ENCODE results near the gene DYRK3.

DNA sequence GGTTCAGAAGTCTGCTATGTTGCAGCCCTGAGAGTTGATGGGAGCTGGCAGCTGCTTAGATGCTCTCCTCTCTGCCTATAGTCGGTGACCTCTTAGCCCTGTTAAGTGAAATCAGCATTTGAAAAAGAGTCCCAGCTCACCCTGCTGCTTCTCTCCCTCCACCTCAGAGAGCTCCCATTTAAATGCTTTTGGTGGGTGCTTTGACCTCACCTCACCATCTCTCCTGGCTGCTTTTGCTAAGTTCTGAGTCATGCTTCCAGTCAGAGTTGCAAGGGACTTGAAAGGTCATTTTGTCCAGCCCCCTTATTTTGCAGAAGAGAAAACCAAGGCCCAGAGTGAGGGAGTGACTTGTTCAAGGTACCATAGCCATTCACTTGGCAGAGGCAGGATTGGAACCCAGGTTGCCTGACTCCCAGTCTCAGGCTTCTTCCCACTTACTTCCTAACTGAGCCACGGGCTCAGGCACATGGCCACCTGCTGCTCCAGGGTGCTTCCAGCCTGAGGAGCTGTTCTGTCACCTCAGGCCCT, 52.6 kb downstream of the DYRK3 start:
- TF ChIP-seq CTCF (IDR thresholded peaks at IDR 0.05; ENCODE audit: low read depth, low read length) (no peak), MAX (IDR thresholded peaks at IDR 0.05; ENCODE audit: low read depth, low read length) (no peak), POLR2A (IDR thresholded peaks at IDR 0.05; ENCODE audit: extremely low read depth, insufficient read length) (no peak), MYC (IDR thresholded peaks at IDR 0.05; ENCODE audit: low read depth, low read length) (no peak)

Data from NB4 (cell line).